B cell (primary cell): Measurements from ENCODE around the gene FMN1.

Source experiments
- EZH2 ChIP-seq: IDR thresholded peaks from 2 replicates; pipeline ENCODE4 v1.6.1; 2012; ENCODE audit warnings: borderline replicate concordance, low read depth, mild to moderate bottlenecking, moderate library complexity, low read length; ENCODE audit not compliant: insufficient read depth, poor library complexity, severe bottlenecking
- TF ChIP-seq, protein P1 (sequence below): fragments of 200-600 bp; IDR thresholded peaks from one replicate; pipeline ENCODE4 v1.8.0; 2022; ENCODE audit warnings: antibody characterized with exemption, mild to moderate bottlenecking

DNA sequence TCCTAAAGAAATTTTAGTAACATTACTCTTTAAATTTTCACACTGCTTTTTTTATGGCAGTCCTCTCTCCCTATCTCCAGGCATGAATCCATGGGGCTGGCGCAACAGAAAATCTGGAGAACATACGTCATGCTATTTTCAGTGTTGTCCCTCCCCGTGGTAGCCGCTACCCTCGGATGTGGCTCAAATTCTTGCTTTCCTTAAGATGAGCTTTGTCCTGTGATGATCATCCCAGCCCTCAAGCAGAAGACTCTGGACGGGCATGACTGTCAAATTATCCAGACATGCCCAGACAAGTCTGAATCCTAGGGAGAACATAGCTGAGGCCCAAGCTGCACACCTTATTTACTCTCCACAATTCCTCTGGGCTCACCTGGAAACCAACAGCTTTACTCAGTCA, 49.1 kb downstream of the FMN1 start:
- TF ChIP-seq EZH2: no peak
- TF ChIP-seq, protein P1, sequence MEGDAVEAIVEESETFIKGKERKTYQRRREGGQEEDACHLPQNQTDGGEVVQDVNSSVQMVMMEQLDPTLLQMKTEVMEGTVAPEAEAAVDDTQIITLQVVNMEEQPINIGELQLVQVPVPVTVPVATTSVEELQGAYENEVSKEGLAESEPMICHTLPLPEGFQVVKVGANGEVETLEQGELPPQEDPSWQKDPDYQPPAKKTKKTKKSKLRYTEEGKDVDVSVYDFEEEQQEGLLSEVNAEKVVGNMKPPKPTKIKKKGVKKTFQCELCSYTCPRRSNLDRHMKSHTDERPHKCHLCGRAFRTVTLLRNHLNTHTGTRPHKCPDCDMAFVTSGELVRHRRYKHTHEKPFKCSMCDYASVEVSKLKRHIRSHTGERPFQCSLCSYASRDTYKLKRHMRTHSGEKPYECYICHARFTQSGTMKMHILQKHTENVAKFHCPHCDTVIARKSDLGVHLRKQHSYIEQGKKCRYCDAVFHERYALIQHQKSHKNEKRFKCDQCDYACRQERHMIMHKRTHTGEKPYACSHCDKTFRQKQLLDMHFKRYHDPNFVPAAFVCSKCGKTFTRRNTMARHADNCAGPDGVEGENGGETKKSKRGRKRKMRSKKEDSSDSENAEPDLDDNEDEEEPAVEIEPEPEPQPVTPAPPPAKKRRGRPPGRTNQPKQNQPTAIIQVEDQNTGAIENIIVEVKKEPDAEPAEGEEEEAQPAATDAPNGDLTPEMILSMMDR: no peak
